Cerebellar nuclear complex (tissue), 1 donor: ENCODE results near the gene EDA.

Source experiments
- DNase-seq, 2 experiments: peaks; one replicate each; lab custom pipeline; 2025; lab: John Stamatoyannopoulos, UW

The EDA gene

DNA sequence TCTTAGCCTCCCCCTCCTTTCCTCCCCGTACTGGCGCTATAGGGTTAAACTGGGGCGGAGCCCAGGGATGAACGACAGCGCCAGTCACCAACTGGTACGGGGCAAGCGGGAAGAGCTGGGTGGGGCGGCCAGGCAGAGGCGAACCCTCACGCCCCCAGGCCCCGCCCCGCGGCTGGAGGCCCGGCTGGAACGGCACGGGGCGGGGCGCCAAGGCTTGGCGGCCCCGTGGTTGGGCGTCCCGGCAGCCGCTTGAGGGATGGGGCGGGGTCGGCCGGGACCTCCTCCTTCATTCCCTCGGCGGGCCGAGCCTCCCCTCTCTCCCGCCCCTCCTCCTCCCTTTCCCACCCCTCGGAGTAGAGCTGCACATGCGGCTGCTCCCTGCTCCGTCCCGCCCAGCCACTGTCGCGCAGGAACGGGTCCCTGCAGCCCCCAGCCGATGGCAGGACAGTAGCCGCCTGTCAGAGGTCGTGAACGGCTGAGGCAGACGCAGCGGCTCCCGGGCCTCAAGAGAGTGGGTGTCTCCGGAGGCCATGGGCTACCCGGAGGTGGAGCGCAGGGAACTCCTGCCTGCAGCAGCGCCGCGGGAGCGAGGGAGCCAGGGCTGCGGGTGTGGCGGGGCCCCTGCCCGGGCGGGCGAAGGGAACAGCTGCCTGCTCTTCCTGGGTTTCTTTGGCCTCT, at the start of gene EDA:
Gene EDA, plus strand, starts transcription at position 335 of the 678 bp plus-strand sequence.
- DNase-seq = no peak

DNA sequence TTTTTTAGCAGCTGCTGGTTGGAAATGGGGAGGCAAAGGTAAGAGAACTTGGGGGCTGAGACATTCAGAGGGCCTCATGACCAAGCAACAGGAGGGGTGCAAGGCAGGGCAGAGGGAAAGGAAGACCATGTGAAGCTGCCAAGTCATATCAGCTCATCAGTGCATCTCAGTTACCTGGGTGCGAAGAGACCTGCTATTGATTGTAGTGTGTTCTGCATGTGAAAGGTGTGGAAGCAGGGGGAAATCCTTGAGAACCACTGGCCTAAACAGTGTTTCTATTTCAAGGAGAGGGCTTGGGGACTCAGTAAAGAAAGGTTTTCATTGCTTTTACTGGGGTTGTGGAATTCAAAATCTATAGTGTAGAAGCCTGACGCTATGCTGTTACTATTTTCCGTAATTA, 47.1 kb upstream of the EDA start:
- DNase-seq = no peak

DNA sequence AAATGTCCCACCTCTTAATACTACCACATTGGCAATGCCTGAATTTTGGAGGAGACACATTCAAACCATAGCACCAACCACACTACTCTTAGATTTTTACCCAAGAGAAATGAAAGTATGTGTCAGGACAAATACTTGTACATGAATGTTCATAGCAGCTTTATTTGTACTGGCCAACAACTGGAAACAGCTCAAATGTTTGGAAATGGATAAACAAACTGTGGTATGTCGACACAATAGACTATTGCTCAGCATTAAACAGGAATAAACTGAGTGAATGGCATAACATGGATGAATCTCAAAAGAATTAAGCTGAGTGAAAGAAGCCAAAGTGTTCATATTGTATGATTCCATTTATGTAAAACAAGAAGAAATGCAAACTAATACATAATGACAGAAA, 18.5 kb upstream of the EDA start:
- no peak for DNase-seq

DNA sequence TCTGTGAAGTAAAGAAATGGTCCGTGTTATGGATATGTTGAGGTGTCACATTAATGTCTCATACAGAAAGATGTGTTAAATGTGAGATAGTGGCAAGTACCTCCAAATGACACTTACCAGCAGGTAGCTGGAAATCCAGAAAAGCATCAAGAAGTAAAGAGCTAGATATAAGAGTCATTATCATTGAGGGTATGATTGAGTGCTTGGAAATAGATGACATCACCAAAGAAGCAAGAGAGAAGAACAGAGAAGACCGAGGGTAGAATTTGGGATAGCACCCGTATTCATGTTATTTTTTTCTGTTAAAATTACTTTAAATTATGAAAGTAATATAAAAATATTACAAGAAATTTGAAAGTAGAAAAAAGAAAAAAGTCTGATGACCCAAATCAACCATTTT, 15.7 kb upstream of the EDA start:
- no peak for DNase-seq

DNA sequence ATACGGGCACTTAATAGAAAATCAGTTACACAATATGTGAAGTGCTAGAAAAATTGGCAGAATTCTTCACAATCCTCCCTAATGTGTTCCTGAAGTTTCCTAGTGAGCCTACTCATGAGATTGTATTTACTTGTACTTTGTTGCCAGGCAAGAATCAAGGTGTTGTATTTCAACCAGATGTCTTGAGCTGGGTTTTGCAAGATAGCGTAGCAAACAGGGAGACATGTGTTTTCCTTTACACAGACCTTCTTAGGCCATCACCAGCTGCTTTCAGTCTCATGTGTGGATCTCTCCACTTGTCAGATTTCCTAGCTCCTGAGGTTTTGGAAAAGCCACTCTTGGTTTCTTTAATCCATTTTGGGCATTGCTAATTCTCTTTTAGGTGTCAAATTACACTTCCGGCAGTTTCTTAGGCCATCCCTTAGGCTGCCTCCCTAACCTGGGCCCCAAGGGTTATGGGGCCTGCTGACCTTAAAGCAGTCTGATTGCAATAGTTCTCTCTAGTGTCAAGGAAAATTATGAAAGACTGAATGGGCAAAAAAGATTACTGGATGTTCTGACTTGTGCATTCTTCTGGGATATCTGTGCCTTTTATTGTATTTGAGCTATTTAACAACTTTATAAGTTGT, 12.2 kb upstream of the EDA start:
- no peak for DNase-seq

DNA sequence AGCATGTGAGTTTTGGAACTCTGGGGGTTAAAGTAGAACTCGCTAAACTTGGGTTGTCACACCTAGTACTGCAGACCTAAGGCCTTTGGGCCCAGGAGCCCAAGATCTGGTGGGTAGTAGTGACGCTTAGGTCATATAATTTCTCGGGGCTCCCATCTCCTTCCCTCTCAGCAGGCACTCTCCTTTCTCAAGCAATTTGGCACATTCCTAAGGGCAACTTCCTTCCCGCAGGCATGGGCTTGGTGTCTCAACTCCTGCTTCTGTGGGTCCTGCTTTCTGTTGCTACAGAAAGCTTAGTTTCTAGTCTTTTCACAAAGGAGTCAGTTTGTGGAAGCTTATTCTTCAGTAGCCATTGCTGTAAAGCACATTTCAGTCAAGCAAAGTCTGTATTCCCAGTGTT, 10.4 kb upstream of the EDA start:
- DNase-seq = no peak

DNA sequence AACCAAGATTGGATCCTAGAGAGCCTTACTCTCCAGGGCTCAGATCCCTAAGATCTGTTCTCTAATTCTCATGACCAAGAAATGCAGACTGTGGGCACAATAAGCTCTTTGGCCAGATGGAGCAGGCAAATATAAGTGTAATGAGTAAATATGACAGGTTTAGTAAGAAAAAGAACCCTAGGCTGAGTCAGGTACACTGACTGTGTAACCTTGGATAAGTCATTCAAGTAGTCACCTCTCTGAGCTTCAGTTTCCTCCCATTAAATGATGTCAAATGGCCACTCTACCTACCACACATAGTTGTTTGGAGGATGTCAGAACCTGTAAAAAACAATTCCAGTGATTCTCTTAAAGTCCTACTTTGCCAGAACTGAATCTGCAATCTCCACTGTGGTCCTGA, 8.3 kb upstream of the EDA start:
- no peak for DNase-seq

DNA sequence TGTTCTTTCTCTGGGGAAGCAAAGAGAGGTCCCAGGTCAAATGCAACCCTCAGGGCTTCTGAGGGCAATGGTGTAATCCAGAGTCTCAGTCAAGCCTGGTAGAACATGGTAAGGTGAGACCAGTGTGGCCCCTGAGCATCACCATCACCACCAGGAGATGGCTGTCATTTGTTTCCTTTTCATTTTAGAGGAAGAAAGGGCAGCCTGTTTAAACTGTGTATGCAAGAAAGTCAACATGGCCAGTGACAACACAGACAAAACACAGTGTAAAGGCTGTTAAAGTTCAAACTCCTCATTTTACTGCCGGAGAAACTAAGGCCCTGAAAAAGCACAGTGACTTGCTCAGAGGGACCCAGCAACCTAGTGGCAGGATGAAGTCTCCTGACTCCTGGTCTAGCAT, 2.0 kb upstream of the EDA start:
- no peak for DNase-seq

DNA sequence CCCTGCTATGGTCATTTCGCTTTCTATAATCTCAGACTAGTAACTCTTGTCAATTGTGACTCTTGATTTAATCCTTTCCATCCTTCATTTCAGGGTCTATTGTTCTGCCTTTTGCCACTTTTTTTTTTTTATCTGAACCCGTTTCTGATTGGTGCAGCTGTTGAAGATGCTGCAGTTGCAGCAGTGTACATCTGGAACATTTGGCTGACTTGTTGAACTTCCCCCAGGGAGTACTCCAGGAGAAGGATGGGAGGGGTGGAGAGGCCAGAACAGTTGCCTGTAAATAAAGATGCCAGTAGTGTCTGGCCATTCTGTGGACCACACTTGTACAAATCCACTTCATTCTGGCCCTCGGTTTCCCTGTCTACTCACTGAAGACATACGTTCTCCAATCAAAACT, 1.0 kb upstream of the EDA start:
- no peak for DNase-seq

DNA sequence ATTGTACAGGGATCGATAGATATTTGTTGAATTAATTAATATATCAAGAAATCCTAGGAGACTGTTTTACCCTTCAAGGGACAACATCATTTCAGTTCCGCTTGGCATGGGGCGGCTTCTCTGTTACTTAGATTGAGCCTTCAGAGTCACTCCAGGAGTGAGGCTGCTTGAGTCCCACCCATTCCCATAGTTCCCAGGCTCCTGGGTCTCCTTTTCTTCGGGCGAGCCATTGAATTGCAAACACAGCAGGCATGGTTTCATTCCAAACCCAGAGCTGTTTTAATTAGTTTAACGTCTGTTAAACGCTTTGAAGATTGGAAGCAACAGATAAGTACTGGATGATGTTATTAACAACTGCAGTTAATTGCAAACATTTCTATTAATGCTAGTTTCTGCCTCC, 571 bp upstream of the EDA start:
- DNase-seq = no peak

DNA sequence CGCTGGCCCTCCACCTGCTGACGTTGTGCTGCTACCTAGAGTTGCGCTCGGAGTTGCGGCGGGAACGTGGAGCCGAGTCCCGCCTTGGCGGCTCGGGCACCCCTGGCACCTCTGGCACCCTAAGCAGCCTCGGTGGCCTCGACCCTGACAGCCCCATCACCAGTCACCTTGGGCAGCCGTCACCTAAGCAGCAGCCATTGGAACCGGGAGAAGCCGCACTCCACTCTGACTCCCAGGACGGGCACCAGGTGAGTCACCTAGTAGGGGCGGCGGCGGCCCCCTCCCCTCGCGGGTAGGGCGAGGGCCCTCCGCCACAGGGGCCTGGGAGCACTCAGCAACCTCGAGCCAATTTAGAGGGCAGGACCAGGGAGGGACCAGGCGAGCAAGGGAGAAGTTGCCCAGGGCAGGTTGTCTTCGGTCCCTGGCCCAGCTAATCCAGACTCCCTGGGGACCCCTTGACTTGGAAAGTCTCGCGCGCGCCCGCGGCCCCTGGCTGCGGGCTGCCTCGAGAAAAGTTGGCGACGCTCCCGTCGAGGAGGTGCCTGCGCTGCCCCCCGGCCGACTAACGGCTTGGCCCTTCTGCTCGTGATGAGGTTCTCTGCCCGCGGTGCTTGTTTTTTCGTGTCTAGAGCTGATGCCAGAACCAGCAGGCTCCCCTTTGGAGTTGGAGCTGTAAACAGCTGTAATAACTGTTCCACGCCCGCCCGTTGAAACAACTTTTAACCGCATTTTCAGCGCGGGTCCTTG, 717 bp downstream of the EDA start:
- DNase-seq = no peak

DNA sequence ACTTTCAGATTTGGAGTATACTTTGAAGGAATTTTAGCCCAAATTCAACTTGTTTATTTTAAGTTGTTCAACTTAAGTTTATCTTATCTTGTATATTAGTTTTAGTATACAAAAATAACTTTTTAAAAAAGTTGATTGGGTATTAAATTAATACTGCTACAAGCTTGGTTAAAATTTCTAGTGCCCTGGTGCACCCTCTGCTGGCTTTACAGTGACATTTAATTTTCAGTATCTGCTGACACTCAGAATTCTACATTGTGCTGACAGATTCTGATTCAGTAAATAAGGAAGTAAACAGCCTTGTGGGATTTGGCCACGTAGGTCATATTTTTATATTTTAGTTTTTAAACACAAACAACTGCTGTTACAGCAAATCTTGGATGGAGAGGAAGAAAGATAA, 2.9 kb downstream of the EDA start:
- DNase-seq = no peak

DNA sequence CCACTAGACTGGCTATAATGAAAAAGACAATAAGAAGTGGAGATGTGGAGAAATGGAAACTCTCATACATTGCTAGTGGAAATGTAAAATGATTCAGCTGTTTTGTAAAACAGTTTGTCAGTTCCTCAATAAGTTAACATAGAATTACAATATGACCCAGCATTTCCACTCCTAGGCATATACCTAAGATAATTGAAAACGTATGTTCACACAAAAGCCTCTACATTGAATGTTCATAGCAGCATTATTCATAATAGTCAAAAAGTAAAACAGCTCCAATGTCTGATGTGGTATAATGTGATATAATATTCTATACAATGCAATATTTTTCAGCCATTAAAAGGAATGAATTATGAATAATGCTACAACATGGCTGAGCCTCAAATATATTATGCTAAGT, 10.2 kb downstream of the EDA start:
- no peak for DNase-seq

DNA sequence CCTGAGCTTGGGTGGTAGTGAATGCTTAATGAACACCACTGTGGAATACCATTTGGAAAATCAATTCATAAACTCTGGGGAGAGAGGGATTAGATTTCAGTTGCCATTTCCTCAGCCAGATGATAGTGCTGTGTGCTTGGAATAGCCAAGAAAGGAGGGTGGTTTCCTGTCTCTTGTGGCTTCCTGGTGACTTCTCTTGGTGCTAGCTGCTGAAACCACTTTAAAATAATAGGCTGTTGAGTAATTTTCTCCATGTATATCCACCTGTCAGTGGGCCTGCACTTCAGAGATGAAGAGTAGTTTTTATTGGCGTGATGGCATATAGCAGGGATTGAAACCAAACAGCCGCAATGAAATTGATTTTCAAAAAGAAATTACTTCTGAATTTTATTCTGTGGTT, 11.8 kb downstream of the EDA start:
- DNase-seq = no peak

DNA sequence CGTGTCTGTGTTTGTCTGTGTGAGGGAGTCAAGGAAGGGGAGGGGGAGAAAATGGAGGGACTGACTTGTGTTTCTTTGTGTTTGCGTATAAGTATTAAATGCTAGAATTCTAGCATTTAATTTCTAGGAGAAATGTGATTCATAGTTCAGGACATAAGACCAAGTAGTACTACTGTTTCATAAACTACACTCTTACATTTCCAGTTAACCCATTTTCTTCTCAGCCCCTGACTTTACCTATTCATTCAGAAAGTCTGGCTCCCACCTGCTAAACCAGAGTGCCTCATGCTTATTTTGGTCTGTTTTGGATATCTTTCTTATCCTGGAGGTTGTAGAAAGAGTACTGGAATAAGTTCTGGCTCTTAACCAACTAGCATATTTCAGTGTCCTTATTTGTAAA, 14.2 kb downstream of the EDA start:
- no peak for DNase-seq

DNA sequence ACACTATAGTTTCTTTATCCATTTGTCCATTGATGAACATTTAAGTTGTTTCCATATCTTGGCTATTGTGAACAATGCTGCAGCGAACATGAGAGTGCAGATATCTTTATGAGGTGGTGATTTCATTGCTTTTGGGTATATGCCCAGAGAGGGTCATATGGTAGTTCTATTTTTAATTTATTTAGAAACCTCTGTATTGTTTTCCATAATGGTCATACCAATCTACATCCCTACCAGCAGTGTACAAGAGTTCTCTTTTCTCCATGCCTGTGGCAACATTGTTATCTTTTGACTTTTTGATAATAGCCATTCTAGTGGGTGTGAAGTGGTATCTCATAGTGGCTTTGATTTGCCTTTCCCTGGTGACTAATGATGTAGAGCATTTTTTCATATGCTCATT, 48.8 kb downstream of the EDA start:
- DNase-seq = no peak

DNA sequence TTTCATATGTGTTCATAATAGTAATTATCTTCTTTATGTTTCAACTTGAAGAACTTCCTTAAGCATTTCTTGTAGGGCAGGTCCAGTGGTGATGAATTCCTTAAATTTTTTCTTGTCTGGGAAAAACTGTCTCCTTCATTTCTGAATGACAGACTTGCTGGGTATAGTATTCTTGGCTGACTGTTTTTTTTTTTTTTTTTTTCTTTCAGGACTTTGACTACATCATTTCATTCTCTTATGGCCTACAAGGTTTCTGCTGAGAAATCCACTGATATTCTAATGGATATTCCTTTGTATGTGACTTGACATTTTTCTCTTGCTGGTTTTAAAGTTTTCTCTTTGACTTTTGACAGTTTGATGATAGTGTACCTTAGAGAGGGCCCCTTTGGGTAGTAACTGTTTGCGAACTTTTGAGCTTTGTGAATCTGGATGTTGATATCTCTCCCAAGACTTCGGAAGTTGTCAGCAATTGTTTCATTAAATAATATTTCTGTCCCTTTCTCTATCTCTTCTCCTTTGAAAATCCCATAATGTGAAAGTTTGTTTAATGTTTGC, 54.2 kb downstream of the EDA start:
- DNase-seq = no peak

DNA sequence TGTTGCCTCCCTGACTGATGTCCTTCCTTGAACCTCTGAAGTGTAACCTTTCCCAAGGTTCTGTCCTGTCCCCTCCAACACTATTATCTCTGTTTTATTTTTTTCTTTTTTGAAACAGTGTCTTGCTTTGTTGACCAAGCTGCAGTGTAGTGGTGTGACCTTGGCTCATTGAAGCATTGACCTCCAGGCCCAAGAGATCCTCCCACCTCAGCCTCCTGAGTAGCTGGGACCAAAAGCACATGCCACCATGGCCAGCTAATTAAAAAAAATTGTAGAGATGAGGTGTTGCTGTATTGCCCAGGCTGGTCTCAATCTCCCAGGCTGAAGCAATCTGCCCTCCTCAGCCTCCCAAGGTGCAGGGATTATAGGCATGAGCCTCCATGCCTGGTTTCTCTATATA, 59.0 kb downstream of the EDA start:
- no peak for DNase-seq

DNA sequence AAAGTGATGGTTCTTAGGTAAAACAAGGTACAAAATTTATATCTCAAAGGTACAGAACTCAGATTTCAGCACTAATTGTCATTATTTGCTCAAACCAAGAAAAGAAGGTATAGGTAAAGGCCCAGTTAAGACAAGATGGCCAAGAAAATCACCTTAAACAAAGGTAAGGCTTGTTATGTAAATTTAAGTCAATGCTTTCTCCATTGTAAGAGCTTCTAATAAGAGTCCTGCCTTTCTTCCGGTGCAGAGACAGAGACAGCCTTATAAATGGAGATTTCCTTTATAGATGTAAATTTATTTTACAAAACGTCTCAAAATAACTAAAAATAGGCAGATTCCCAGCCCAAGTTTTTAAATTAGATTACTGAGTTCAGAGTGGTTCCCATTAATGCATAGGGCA, 89.9 kb downstream of the EDA start:
- DNase-seq = no peak

DNA sequence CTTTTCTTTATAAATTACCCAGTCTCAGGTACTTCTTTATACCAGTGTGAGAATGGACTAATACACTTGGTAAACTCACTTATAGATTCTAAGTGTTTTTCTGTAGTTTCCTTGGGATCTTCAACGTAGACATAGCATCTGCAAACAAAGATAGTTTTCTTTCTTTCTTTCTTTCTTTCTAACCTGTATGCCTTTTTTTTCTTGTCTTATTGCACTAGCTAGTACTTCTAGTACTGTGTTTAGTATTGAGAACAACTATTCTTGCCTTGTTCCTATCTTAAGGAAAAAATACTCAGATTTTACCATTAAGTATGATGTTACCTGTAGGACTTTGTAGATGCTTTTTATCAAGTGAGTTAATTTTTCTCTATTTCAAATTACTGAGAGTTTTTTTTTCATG, 102.2 kb downstream of the EDA start:
- no peak for DNase-seq

DNA sequence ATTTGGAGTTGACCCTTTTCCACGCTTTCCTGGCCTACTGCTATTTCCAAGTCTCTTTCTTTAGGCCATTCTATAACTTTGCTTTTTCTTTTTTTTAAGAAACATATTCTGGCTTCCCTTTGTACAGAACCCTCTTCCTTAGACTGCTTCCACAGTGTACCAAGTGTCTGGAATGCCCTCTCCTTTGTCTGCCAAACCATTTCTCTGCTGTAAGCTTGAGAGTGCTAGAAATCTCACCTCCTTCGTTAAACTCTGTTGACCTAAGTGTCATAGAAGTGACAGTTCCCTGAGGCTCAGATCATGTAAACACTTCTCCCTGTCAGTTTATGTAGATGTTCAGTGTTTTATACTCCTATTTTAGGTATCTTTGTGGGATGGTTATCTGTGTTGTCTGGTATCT, 108.4 kb downstream of the EDA start:
- no peak for DNase-seq

DNA sequence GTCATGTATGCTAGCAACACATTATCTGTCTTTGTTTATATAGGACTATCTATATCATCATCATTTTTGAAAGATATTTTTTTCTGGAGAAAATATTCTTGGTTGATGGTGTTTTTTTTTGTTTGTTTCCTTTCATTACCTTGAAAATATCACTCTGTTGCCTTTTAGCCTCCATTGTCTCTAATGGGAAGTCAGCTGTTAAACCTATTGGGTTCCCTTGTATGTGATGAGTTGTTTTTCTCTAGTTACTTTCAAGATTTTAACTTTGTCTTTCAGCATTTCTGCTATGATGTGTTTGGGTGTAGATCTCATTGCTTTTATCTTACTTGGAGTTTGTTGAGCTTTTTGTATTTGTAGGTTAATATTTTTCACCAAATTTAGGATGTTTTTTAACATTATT, 124.4 kb downstream of the EDA start:
- no peak for DNase-seq

DNA sequence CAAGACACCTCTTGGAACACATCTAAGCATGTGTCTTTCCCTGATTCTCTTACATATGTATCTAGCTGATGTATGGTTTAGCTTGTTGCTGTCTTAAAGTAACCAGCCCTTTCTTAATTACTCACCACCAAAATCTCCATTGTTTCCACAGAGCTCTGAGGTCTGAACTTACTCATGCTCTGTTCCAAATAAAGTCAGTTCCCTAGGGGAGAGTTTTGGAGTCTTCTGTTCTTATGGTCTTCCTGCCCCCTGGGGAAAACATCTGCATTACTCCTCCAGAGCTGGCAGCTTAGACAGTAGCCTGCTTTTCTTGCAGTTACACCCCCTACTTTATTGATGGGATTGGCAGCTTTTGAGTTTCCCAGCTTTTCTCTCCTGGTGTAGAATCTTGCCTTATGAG, 125.8 kb downstream of the EDA start:
- DNase-seq = no peak
